Fibroblast of peridontal ligament (primary cell): ENCODE data around the gene GFI1B.
"Not testable (repeated sequence)": the region's sequence is repeated elsewhere in the genome, so short reads cannot be mapped to it uniquely, and the experiment has no call there.

ENCODE experiments used
- DNase-seq: peaks from one replicate; pipeline ENCODE4 v3.0.0-alpha.2; 2010; ENCODE audit errors: extremely low read depth

Gene GFI1B

DNA sequence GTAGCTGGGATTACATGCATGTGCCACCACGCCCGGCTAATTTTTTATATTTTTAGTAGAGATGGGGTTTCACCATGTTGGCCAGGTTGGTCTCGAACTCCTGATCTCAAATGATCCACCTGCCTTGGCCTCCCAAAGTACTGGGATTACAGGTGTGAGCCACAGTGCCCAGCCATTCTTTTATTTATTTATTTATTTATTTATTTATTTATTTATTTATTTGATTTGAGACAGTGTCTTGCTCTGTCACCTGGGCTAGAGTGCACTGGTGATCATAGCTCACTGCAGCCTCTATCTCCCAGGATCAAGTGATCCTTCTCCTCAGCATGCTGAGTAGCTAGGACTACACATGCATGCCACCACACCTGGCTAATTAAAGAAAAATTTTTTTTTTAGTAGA, 10.6 kb upstream of the GFI1B start:
- not testable (repeated sequence) for DNase-seq

DNA sequence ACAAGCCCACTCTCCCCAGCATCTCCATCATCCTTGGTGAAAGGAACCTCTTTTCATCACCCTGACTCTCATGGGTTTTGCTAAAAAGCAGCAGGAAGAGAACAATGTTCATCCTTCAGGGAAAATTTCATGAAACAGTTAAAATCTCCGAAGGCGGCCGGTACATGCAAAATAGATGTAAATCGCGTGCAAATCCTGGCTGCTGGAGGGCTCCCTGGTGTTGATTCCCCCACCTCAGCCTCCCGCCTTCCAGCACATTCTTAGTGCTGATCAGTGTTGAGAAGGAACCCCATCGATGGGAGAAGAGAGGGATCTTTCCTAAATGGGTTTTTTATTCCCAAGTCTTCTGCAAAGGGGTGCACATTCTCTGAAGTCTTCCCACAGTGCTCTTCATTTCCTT, 8.7 kb upstream of the GFI1B start:
- DNase-seq = no peak

DNA sequence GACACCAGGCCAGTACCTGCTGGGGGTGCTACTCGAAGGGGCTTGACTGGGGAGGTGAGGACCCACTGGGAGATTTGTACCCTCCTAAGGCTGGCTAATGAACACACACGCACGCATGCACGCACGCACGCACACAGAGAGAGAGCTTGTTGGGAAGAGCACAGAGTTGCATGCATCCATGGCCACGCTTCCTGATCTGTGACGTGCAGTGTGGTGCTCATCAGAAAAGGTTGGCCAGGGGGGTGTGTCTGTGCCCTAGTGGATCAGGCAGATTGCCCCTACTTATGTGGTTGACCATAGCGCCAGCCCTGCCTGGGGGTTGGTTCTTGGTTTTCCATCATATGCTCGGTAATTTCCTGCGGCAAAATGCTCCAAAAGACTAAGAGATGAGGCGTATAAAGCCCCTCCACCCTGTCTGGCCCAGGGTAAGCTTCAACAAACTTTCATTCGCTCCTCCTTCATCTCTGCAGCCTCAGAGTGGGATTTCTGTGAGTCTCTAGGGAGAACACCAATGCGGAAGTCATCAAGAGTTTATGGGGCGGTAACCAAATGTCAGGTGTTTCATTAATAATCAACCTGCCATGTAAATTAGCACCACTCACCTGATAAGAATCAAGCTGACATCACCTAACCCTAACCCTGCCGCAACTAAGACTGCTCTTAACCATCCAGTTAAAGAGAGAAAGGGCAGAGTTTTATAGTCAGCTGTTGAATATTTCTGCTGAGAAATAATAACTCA, 8.0 kb upstream of the GFI1B start:
- DNase-seq = no peak

DNA sequence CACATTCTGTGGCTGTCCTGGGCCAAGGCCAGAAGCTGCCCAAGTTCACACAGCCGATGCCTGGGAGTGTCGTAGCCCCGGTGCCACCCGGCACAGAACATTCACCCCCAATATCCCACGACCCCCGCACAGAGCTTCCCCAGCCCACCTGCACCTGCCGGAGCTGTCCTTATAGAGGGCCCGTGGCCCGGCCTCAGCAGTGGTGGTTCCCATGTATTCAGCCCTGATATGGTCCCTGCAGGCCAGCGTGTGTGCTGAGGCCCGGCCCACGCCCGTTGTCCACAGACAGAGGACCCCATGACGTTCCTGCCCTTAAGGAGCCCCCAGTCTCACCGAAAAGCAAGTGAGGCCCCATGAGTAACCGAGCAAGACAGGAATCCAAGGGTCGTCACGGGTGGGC, 5.3 kb upstream of the GFI1B start:
- no peak for DNase-seq

DNA sequence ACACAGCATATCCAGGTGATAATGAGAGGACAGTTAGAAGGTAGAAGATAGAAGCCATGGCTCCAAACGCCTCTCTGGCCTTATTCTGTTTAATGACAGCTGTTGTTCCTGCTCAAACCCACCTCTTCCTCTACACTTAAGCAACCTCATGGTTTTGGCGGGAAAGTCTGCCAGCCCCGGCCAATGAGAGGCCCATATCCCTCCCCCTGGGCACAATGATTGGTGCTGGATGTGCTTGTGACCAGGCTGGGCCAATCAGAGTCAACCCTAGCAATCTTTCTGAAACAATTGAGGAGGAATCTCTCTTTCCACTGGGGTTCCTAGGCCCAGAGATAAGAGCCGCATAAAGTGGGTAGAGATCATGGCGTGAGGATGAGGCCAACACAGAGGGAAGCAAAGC, 4.8 kb upstream of the GFI1B start:
- peak; percentile 6 for DNase-seq

DNA sequence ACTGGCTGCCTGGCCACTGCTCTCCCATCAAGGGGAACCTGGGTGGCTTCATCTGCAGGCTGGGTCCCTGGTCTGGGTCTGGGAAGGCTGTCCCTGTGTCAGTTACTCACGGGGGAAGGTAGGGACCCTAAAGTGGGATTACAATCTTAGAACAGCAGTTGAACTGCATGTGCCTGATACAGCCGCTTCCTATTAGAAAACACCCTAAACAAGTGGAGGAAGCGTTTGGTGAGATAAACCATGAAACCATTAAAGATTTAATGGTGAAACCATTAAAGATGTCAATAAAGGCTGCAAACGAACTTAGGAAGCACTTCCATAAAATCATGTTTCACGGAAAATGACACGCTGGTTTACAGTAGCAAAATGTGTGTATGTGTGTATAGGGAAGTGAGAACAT, 2.5 kb upstream of the GFI1B start:
- DNase-seq = no peak

DNA sequence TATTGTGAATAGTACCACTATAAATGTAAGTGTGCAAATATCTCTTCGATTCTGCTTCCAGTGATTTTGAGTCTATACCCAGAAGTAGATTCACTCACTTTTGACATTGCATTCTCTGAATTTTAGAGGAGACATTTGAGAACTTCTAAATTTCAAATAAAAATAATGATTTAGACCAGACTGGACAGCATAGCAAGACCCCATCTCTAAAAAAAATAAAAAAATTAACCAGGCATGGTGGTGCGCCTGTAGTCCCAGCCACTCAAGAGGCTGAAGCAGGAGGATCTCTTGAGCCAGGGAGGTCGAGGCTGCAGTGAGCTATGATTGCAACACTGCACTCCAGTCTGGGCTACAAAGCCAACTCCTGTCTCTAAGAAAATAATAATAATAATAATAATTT, 1.9 kb upstream of the GFI1B start:
- no peak for DNase-seq

DNA sequence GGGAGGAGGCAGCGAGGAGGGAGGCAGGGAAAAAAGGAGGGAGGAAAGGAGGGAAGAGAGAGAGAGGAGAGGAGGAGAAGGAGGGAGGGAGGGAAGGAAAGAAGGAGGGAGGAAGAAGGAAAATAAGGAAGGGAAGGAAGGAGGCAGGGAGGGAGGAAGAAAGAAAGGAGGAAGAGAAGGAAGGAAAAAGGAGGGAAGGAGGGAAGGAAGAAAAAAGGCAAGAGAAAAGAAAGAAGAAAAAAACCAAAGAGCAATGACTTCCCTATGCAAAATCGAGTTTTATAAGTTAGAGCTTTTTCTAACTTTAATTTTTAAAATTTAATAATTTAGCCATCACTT, 413 bp upstream of the GFI1B start:
- DNase-seq = no peak

DNA sequence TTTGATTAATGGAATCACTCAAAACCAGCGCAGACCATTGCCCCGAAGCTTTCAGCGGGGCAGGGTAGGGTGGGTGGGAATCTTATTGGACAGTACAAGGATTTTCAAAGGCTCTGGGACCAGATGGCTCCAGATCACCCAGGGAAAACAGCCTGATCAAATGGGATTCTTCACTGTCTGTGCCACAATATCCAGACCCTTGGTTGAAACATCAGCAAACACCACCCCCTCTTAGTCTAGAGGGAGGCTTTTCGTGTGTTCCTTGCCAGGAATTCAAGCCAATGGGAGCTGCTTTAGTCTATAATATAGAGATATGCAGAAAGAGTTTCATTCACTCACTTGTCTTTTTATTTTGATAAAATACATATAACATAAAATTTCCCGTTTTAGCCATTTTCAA, 1.7 kb downstream of the GFI1B start:
- DNase-seq = no peak

DNA sequence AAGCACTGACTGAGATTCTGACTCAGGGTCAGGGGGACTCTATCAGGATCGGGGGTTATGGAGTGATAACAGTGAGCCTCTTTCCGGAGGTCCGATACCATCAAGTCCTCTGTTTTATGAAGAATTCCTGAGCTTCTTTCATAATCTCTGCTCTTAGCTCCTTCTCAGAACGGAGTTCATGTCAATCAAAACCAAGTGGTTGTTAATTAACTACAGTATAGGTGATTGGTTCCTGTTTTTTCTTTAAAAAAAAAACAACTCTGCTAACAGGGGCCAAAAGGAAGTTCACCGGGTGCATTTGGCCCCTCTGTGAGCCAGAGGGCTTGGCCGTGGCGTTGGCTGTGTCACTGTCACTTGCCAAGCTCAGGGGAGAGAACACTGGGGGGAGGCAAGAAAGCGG, 4.0 kb downstream of the GFI1B start:
- DNase-seq = no peak

DNA sequence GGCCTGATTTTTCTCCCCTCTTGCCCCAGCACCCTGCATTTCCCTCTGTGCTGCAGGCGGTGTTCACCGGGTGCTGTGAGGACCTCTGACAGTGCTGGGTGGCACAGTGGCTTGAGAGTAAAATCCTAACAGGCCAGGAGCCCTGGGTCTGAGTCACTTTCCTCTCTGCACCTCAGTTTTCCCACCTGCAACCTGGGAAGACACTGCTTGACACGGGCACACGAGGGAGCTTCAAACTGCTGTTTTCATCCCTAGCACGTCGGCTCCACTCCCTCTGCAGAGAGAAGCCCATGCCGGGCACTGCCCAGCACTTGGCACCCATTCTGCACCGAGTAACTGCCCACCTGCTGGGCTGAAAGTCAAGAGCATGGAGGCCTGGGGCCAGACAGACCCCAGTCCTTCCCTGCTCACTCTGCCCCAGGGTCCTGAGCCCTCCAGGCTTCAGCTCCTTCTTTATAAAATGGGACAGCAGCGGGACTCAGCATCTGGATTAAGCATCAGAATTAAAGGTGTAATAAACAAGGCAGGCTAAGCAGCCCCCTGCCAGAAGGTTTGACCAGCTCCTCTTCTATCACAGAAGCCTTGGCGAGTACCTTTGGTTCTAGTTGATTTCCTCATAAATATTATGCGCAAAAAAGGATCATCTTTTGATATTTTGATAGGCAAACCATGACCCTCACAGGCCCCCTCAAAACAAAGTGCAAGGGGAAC, 5.2 kb downstream of the GFI1B start:
- no peak for DNase-seq

DNA sequence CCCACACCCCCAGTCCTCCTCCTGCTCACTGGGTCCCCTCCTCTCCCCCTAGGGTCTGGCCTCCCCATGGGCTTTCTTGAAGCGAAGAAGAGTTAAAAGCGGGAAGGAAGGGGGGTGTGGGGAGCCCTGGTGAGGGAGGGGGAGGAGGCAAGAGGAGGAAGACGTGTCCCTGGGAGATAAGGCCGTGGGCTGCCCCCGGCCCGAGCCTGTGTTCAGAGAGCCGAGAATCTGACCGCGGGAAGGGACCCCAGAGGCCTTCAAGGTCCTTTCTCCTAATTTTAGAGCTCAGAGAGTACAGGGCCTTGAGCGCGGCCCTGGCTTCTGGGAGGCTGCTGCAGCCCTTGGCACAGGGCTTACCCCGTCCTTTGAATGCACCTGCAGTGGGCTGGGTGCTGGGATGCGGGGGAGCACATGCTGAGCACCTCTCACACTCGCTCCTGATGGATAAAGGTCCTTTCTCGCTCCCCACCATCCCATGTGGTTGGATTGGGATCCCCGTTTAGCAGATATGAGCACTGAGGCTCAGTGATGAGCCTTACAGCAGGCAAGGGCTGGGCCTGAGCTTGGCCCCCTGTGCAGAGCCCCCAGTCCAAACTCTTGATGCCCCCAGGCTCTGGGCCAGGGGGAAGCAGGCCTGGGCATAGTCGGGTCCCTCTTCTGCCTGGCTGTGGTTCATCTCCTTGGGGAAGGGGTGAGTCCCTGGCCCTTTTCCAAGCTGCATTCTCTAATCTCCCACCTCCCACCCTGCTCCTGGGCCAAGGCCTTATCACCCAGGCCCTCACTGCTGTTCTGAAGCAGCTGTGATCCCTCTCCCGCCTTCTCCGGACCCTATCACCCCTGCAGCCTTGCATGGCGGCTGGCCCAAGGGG, 5.9 kb downstream of the GFI1B start:
- DNase-seq = no peak

DNA sequence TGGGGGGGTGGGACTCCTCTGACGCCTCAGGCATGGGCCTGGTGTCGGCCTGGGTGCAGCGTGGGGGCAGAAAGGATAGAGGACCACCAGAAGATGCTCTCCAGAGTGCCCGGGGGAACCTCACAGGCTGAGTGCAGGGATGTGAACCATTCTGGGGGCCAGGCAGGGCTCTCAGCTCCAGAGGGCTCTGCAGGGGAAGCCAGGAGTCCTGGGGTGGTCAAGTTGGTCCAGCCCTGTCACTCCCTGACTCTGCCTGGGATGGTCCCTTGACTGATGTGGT, 6.5 kb downstream of the GFI1B start:
- no peak for DNase-seq

DNA sequence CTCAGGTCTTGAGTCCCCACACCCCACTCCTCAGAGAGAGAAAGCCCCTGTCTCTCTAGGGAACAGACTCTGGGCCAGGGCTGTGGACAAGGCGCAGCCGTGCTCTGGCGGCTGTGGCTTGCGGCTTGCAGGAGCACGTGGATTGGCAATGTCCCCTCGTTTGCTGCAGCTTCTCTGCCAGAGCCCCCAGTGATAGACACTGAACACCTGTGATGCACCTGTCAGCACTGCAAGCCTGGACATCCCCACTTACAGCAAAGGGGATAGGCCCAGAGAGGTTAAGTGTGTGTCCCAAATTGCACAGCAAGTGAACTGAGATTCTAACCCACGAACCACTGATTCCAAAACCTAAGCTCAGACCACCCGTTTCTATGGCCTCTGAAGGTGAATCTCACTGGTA, 7.0 kb downstream of the GFI1B start:
- no peak for DNase-seq

DNA sequence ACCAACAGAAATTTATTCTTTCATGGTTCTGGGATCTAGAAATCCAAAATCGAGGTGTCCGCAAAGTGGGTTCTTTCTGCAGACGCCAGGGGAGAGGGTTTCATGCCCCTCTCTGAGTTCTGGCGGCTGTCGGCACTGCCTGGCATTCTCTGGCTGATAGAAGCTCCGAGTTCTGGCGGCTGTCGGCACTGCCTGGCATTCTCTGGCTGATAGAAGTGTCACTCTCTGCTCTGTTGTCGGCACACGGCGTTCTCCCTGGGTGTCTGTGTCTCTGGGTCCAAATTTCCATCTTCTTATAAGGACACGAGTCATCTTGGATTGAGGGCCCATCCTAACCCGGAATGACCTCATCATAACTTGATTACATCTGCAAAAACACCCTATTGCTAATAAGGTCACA, 7.6 kb downstream of the GFI1B start:
- no peak for DNase-seq

DNA sequence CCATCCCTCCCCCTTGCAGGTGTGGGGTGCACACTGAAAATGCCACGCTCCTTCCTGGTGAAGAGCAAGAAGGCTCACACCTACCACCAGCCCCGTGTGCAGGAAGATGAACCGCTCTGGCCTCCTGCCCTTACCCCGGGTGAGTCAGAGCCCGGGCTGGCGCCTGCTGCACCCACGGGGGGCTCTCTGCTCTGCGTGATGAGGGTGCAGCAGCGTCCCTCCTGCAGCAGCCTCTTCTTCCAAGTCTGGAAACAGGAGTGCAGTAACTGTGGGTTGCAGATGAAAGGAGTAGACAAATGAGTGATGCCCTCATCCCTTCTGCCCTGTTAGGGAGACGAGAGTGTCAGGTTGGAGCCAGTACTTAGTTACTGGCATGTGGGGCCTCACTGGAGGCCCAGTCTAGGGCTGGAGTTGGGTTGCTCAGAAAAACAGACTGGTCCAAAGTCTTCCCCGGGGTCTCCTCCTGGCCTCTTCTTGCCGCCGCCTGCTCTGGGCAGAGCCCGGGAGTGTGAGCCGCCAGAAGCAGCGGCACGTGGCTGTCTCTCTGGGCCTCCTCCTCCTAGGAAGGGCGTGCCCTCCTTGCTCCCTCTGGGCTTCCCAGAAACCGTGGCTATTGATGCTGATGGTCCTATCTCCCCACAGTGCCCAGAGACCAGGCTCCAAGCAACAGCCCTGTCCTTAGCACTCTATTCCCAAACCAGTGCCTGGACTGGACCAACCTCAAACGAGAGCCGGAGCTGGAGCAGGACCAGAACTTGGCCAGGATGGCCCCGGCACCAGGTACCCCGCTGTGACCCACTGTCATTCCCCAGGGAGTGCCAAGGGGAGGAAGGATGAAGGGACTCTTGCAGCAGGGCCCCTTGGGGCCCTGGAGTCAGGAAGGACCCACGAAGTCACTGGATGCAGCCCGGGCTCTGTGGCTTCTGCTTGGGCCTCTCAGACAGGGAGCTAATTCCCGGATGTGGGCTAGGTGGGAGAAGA, 8.4 kb downstream of the GFI1B start:
- no peak for DNase-seq

DNA sequence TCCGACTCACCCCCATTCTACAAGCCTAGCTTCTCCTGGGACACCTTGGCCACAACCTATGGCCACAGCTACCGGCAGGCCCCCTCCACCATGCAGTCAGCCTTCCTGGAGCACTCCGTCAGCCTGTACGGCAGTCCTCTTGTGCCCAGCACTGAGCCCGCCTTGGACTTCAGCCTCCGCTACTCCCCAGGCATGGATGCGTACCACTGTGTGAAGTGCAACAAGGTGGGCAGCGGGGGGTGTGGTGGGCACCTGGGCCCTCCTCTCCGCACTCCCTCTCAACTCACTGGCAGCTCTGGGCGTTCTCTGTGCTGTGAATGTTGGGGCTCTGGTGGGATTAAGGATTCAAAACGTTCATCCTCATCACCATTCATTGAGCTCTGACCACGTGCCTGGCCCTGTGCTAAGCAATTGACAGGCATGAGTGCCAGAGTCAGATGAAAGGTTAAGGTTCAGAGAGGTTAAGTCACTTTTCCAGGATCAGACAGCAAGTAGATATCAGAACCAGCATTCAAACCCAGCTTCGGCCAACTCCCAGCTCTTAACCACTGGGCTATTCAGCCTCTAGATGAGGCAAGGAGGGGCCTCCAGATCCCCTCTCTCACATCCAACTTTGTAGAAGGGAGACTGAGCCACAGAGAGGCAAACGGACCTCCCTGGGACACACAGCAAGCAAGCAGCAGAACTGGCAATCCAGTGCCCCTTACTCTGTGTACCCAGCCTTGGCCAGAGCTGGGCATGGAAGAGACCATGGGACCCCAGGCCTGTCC, 9.9 kb downstream of the GFI1B start:
- no peak for DNase-seq

DNA sequence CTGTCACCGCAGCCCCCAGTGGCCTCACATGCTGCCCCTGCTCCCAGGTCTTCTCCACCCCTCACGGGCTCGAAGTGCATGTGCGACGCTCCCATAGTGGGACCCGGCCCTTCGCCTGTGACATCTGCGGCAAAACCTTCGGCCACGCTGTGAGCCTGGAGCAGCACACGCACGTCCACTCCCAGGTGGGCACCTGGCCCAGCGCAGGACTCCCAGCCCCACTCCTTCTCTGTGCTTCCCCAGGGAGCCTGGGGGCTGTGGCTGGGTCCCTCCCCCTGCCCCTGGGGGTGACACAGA, 10.5 kb downstream of the GFI1B start:
- no peak for DNase-seq

DNA sequence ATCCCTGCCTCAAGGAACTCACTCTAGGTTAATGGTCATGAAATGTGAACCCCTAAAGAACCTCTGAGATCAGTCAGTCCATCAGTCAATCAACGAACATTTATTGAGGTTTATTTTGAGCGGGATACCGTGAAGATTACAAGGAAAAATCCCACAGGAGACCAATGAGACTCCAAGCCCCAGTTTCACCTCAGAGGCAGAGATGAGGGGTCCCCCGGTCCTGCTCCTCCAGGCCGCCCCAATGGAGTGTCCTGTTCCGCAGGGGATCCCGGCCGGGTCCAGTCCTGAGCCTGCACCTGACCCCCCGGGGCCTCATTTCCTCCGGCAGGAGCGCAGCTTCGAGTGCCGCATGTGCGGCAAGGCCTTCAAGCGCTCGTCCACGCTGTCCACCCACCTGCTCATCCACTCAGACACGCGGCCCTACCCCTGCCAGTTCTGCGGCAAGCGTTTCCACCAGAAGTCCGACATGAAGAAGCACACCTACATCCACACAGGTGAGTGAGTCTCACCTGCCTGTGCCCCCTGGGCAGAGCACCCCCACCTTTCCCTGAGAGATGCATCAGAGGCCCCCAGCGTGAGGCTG, 11.0 kb downstream of the GFI1B start:
- no peak for DNase-seq

DNA sequence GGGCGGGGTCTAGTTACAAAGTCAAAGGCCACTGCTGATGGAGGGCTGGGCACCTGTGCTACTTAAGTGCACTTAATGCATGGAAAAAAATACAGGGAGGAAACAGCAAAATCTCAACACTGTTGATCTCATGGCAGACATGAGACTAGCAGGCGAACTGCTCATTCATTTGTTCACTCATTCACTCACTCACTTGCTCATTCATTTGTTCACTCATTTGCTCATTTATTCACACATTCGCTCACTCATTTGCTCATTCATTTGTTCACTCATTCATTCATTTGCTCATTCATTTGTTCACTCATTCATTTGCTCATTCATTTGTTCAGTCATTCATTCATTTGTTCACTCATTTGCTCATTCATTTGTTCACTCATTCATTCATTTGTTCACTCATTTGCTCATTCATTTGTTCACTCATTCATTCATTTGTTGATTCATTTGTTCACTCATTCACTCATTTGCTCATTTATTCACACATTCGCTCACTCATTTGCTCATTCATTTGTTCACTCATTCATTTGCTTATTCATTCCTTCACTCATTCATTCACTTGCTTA, 11.6 kb downstream of the GFI1B start:
- DNase-seq = peak; percentile 7

DNA sequence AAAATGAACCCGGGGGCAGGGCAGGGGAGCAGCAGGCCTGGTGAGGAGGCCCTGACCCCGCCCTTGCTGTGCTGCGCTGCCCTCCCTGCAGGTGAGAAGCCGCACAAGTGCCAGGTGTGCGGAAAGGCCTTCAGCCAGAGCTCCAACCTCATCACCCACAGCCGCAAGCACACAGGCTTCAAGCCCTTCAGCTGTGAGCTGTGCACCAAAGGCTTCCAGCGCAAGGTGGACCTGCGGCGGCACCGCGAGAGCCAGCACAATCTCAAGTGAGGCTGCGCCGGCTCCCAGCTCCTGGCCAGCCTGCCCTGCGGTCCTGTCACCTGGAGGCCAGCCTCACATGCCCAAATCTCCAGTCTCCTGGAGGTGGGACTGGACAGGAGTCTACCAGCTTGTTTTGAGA, 12.3 kb downstream of the GFI1B start:
- no peak for DNase-seq
